ENCODE results near the gene DDX49.

DDX49 gene

DNA sequence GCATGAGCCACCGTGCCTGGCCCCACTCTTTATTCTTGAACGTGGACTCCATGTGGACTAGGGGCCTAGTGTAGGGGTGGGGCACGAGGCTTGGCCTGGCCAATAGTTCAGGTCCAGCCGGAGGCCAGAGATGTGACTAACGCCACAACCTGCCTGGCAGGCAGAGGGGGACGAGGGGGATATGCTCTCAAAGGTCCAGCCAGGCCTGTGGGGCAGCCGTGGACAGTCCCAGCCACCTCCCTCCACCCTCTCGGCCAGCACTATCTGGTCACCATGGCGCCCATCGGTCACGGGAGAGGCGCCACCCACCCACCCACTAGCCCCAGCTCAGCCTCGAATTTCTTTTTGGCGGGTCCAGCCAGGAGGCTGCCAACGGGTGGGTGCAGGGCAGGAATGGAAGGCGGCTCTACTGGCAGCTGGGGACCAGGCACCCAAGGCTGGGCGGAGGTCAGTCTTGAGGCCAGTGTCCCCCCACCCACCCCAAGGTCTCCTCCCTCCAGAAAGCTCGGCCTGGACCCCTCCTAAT lies 21.4 kb upstream of the DDX49 start:
- H2BK120ac ChIP-seq (ENCODE audit: low read depth, low read length), result no peak overlapping the region
- H3K9ac ChIP-seq (ENCODE audit: low read depth, low read length, poor library complexity), result peak overlapping the region; percentile 7
- H3K4me2 ChIP-seq (ENCODE audit: insufficient read depth, low read length, poor library complexity, severe bottlenecking), result no peak overlapping the region
- H2BK12ac ChIP-seq (ENCODE audit: low read length), result peak overlapping the region; percentile 33
- H3K79me1 ChIP-seq (ENCODE audit: low read depth, low read length), result no peaks in the 10 kb centered on the region
- H2AFZ ChIP-seq (ENCODE audit: low read length), result no peak overlapping the region
- H3K18ac ChIP-seq (ENCODE audit: low read length), result peak overlapping the region; percentile 87
- peak overlapping the region; percentile 72 for H2BK5ac ChIP-seq (ENCODE audit: low read length)
- no peak overlapping the region for H2BK15ac ChIP-seq (ENCODE audit: low read length)
- peaks cover 0 to 8% of the 10 kb centered on the region in 2 donors for H3K9me3 ChIP-seq (replicated peaks in 1 of 2; ENCODE audit: control insufficient read depth in 2 of 2, insufficient read depth in 1 of 2, low read depth in 1 of 2, low read length in 2 of 2)
- H4K8ac ChIP-seq (ENCODE audit: low read depth, low read length), result no peak overlapping the region
- DNase-seq (ENCODE audit: low spot score), result no peak
- H2AK5ac ChIP-seq (ENCODE audit: low read depth, low read length), result peak overlapping the region; percentile 93
- no CpG with 5 or more reads among the region's 18 CpGs for WGBS, 2 donors (ENCODE audit: extremely low coverage in 2 of 2, insufficient read length in 2 of 2, insufficient replicate concordance in 1 of 2)
- H3K27me3 ChIP-seq (ENCODE audit: control insufficient read depth in 3 of 3, insufficient read depth in 3 of 3, low read depth in 1 of 3, low read length in 3 of 3), result peaks cover 0 to 6% (median 0%) of the 10 kb centered on the region in 3 experiments
- H3K36me3 ChIP-seq (replicated peaks in 1 of 2; ENCODE audit: control insufficient read depth in 2 of 2, insufficient read depth in 2 of 2, low read length in 2 of 2), result peaks cover 13 to 40% of the 10 kb centered on the region in 2 donors
- no peak overlapping the region for H4K91ac ChIP-seq (ENCODE audit: low read depth, low read length, poor library complexity)
- H3K4me3 ChIP-seq (ENCODE audit: low read length in 2 of 2), result no peak overlapping the region
- H3K14ac ChIP-seq (ENCODE audit: low read length), result no peak overlapping the region
- peaks cover 12 to 25% of the 10 kb centered on the region in 2 donors for H3K4me1 ChIP-seq (ENCODE audit: control insufficient read depth in 2 of 2, insufficient read depth in 1 of 2, low read depth in 1 of 2, low read length in 2 of 2)
- H3K23ac ChIP-seq (ENCODE audit: low read depth, low read length, poor library complexity), result peak overlapping the region; percentile 11
- peak overlapping the region; percentile 22 for H3K27ac ChIP-seq (replicated peaks; ENCODE audit: low read length)
- no peak overlapping the region for H3K4ac ChIP-seq (ENCODE audit: low read length)

DNA sequence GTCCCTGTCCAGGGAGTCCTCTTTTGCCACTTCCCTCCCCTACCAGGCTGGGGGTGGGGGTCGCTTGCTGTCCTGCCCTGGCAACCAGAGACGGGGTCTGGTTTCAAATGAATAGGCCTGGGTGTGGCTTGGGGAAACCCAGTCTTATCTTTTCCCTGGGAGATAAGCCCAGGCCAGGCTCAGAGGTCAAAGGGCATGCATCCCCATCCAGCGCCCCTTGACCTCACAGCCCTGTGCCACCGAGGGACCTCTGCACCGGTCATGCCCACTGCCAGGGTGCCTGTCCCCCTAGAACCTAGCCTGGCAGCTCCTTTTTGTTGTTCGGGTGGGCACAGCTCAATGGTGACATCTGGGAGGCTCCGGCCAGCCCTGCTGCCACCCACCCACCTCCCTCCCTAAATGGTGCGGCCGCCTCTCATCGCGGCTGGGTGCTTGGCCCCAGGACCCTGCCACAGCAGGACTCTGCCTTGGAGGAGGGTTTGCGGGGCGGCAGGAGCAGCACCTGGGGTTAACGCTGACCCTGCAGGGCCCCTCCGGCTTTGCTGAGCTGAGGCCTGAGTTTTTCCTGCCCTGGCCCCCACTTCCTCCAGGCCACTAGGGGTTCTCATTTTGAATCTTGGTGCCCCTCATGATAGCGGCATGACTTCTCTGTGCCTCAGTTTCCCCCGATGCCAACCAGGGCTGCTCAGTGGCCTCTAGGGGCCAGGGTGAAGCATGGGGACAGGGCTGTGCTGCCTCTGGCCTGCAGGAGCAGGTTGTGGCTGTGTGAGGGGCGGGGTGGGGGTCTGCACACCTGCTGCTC lies 20.7 kb upstream of the DDX49 start:
- H2BK5ac ChIP-seq (ENCODE audit: low read length), result peak overlapping the region; percentile 72
- peaks cover 0 to 8% of the 10 kb centered on the region in 2 donors for H3K9me3 ChIP-seq (replicated peaks in 1 of 2; ENCODE audit: control insufficient read depth in 2 of 2, insufficient read depth in 1 of 2, low read depth in 1 of 2, low read length in 2 of 2)
- no peak overlapping the region for H3K4ac ChIP-seq (ENCODE audit: low read length)
- H2BK120ac ChIP-seq (ENCODE audit: low read depth, low read length), result no peak overlapping the region
- DNase-seq (ENCODE audit: low spot score), result no peak
- H4K8ac ChIP-seq (ENCODE audit: low read depth, low read length), result no peak overlapping the region
- no peak overlapping the region for H2BK15ac ChIP-seq (ENCODE audit: low read length)
- peak overlapping the region; percentile 7 for H3K9ac ChIP-seq (ENCODE audit: low read depth, low read length, poor library complexity)
- H3K4me3 ChIP-seq (ENCODE audit: low read length in 2 of 2), result no peak overlapping the region
- H2BK12ac ChIP-seq (ENCODE audit: low read length), result no peak overlapping the region
- H3K23ac ChIP-seq (ENCODE audit: low read depth, low read length, poor library complexity), result peak overlapping the region; percentile 76
- peak overlapping the region; percentile 33 for H3K27ac ChIP-seq (replicated peaks; ENCODE audit: low read length)
- no peak overlapping the region for H2AFZ ChIP-seq (ENCODE audit: low read length)
- H3K27me3 ChIP-seq (ENCODE audit: control insufficient read depth in 3 of 3, insufficient read depth in 3 of 3, low read depth in 1 of 3, low read length in 3 of 3), result peaks cover 0 to 6% (median 0%) of the 10 kb centered on the region in 3 experiments
- H3K36me3 ChIP-seq (replicated peaks in 1 of 2; ENCODE audit: control insufficient read depth in 2 of 2, insufficient read depth in 2 of 2, low read length in 2 of 2), result peaks cover 11 to 41% of the 10 kb centered on the region in 2 donors
- no CpG with 5 or more reads among the region's 18 CpGs for WGBS, 2 donors (ENCODE audit: extremely low coverage in 2 of 2, insufficient read length in 2 of 2, insufficient replicate concordance in 1 of 2)
- H3K18ac ChIP-seq (ENCODE audit: low read length), result peak overlapping the region; percentile 85
- H2AK5ac ChIP-seq (ENCODE audit: low read depth, low read length), result peak overlapping the region; percentile 41
- H3K4me1 ChIP-seq (ENCODE audit: control insufficient read depth in 2 of 2, insufficient read depth in 1 of 2, low read depth in 1 of 2, low read length in 2 of 2), result peaks cover 10 to 24% of the 10 kb centered on the region in 2 donors
- H3K79me1 ChIP-seq (ENCODE audit: low read depth, low read length), result no peaks in the 10 kb centered on the region
- no peak overlapping the region for H3K14ac ChIP-seq (ENCODE audit: low read length)
- no peak overlapping the region for H4K91ac ChIP-seq (ENCODE audit: low read depth, low read length, poor library complexity)
- H3K4me2 ChIP-seq (ENCODE audit: insufficient read depth, low read length, poor library complexity, severe bottlenecking), result peak overlapping the region; percentile 29

DNA sequence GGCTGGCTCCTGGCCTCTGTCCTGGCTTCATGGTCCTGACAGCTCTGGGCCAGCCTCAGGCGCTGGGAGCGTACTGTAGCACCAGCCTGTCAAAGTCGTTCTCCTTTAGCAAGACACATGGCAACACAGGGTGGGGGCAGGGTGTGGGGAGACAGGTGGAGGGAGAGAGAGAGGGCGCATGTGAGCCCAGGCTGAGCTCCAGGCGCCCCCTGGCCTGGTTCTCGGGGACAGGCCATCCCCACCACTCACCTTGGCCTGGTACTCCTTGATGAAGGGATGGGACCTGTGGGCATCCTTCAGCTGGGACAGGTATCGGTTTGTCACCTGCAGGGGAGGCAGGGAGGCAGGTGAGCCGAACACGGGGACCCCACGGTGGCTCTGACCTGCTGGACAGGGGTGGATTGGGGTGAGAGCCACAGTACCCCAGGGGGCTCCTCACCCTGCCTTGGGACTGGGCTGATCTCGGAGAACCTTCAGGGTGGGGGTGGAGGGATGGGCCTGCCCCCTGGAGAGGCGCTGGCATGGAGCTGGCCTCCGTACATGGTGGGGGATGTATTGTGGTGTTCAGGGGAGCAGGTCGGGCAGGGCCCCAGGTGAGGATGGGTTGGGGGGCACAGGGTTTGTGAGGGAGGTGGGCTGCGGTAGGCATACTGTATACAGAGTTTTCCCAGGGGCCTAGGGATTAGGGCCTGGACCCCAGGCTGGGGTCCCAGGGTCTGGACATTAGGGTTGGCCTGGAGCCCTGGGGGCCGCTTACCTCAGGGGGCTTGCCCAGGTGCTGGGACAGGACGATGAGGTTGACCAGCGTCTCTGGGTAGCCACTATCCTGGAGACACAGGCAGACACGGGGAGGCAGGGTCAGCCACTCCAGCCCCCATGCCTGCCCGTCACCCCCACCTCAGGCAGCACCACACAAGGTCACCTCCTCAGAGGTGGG lies 19.6 kb upstream of the DDX49 start:
- peak overlapping the region in 1 of 2 donors; percentile 51 for H3K4me3 ChIP-seq (ENCODE audit: low read length in 2 of 2)
- H3K9me3 ChIP-seq (replicated peaks in 1 of 2; ENCODE audit: control insufficient read depth in 2 of 2, insufficient read depth in 1 of 2, low read depth in 1 of 2, low read length in 2 of 2), result peaks cover 0 to 8% of the 10 kb centered on the region in 2 donors
- no peak overlapping the region for H3K4ac ChIP-seq (ENCODE audit: low read length)
- H2AFZ ChIP-seq (ENCODE audit: low read length), result no peak overlapping the region
- H2BK15ac ChIP-seq (ENCODE audit: low read length), result no peak overlapping the region
- H3K79me1 ChIP-seq (ENCODE audit: low read depth, low read length), result no peaks in the 10 kb centered on the region
- no CpG with 5 or more reads among the region's 20 CpGs for WGBS, 2 donors (ENCODE audit: extremely low coverage in 2 of 2, insufficient read length in 2 of 2, insufficient replicate concordance in 1 of 2)
- H3K4me2 ChIP-seq (ENCODE audit: insufficient read depth, low read length, poor library complexity, severe bottlenecking), result no peak overlapping the region
- H2BK120ac ChIP-seq (ENCODE audit: low read depth, low read length), result peak overlapping the region; percentile 81
- no peak for DNase-seq (ENCODE audit: low spot score)
- peaks cover 13 to 49% of the 10 kb centered on the region in 2 donors for H3K36me3 ChIP-seq (replicated peaks in 1 of 2; ENCODE audit: control insufficient read depth in 2 of 2, insufficient read depth in 2 of 2, low read length in 2 of 2)
- H3K27me3 ChIP-seq (ENCODE audit: control insufficient read depth in 3 of 3, insufficient read depth in 3 of 3, low read depth in 1 of 3, low read length in 3 of 3), result peaks cover 0 to 6% (median 0%) of the 10 kb centered on the region in 3 experiments
- no peak overlapping the region for H3K14ac ChIP-seq (ENCODE audit: low read length)
- H3K4me1 ChIP-seq (ENCODE audit: control insufficient read depth in 2 of 2, insufficient read depth in 1 of 2, low read depth in 1 of 2, low read length in 2 of 2), result peaks cover under 1 to 14% of the 10 kb centered on the region in 2 donors
- H4K91ac ChIP-seq (ENCODE audit: low read depth, low read length, poor library complexity), result no peak overlapping the region
- H2BK5ac ChIP-seq (ENCODE audit: low read length), result peak overlapping the region; percentile 72
- H2BK12ac ChIP-seq (ENCODE audit: low read length), result peak overlapping the region; percentile 73
- H3K27ac ChIP-seq (replicated peaks; ENCODE audit: low read length), result no peak overlapping the region
- H3K18ac ChIP-seq (ENCODE audit: low read length), result peak overlapping the region; percentile 48
- H2AK5ac ChIP-seq (ENCODE audit: low read depth, low read length), result peak overlapping the region; percentile 75
- H4K8ac ChIP-seq (ENCODE audit: low read depth, low read length), result no peak overlapping the region
- H3K9ac ChIP-seq (ENCODE audit: low read depth, low read length, poor library complexity), result no peak overlapping the region
- peak overlapping the region; percentile 76 for H3K23ac ChIP-seq (ENCODE audit: low read depth, low read length, poor library complexity)

Data from neuronal stem cell (in vitro differentiated cells).